ENCODE measurements around the gene DBX1. TPM values are rescaled to one million over a fixed set of nuclear protein-coding genes. Genes with fewer than 3 reads are reported as not detected.
"Not testable (repeated sequence)": the region's sequence is repeated elsewhere in the genome, so short reads cannot be mapped to it uniquely, and the experiment has no call there.

Gene DBX1
- total RNA-seq, 1 donor from 2014 or later: not detected

- H3K4me3 Mint-ChIP-seq (ENCODE audit: unreplicated experiment): peak overlapping the region; percentile 90
- TF ChIP-seq CTCF (IDR thresholded peaks at IDR 0.05; ENCODE audit: unreplicated experiment): peak; percentile 84
- H3K4me1 Mint-ChIP-seq (ENCODE audit: unreplicated experiment): peaks cover 4% of the 10 kb centered on the region
- H3K9me3 Mint-ChIP-seq (ENCODE audit: unreplicated experiment): no peaks in the 10 kb centered on the region
- no peaks in the 10 kb centered on the region for H3K36me3 Mint-ChIP-seq (ENCODE audit: low read depth, unreplicated experiment)
- peak overlapping the region; percentile 27 for H3K27ac Mint-ChIP-seq (ENCODE audit: unreplicated experiment)
- peaks cover 2% of the 10 kb centered on the region for H3K27me3 Mint-ChIP-seq (ENCODE audit: unreplicated experiment)
- DNase-seq (ENCODE audit: low spot score): peak; percentile 67
These were observed 28.2 kb downstream of the DBX1 start for GRCh38 chr11:20131788-20132666.

GRCh38 chr11:20129665-20130064 lies 30.6 kb downstream of the DBX1 start:
- Mint-ChIP-seq H3K4me3 (ENCODE audit: unreplicated experiment) (no peak overlapping the region), H3K9me3 (ENCODE audit: unreplicated experiment) (no peaks in the 10 kb centered on the region)

GRCh38 chr11:20128528-20128825 lies 31.8 kb downstream of the DBX1 start:
- H3K27ac Mint-ChIP-seq (ENCODE audit: unreplicated experiment); DNase-seq (ENCODE audit: low spot score); H3K9me3 Mint-ChIP-seq (ENCODE audit: unreplicated experiment); H3K4me3 Mint-ChIP-seq (ENCODE audit: unreplicated experiment); H3K36me3 Mint-ChIP-seq (ENCODE audit: low read depth, unreplicated experiment); H3K4me1 Mint-ChIP-seq (ENCODE audit: unreplicated experiment); H3K27me3 Mint-ChIP-seq (ENCODE audit: unreplicated experiment): not testable (repeated sequence)

More at GRCh38 chr11:20129665-20130064, 30.6 kb downstream of the DBX1 start:
- TF ChIP-seq CTCF (IDR thresholded peaks at IDR 0.05; ENCODE audit: unreplicated experiment): no peak
- Mint-ChIP-seq H3K4me1 (ENCODE audit: unreplicated experiment) (peaks cover 4% of the 10 kb centered on the region), H3K27ac (ENCODE audit: unreplicated experiment) (no peak overlapping the region), H3K27me3 (ENCODE audit: unreplicated experiment) (peaks cover 6% of the 10 kb centered on the region), H3K36me3 (ENCODE audit: low read depth, unreplicated experiment) (no peaks in the 10 kb centered on the region)
- no peak for DNase-seq (ENCODE audit: low spot score)

- DNase-seq (ENCODE audit: low spot score): peak; percentile 91
- peaks cover 4% of the 10 kb centered on the region for H3K27me3 Mint-ChIP-seq (ENCODE audit: unreplicated experiment)
- TF ChIP-seq CTCF (IDR thresholded peaks at IDR 0.05; ENCODE audit: unreplicated experiment): peak; percentile 81
- H3K4me3 Mint-ChIP-seq (ENCODE audit: unreplicated experiment): no peak overlapping the region
- no peaks in the 10 kb centered on the region for H3K36me3 Mint-ChIP-seq (ENCODE audit: low read depth, unreplicated experiment)
- no peak overlapping the region for H3K27ac Mint-ChIP-seq (ENCODE audit: unreplicated experiment)
- peaks cover 4% of the 10 kb centered on the region for H3K4me1 Mint-ChIP-seq (ENCODE audit: unreplicated experiment)
- no peaks in the 10 kb centered on the region for H3K9me3 Mint-ChIP-seq (ENCODE audit: unreplicated experiment)
These were observed 32.4 kb downstream of the DBX1 start for GRCh38 chr11:20127671-20128527.

- TF ChIP-seq CTCF (IDR thresholded peaks at IDR 0.05; ENCODE audit: unreplicated experiment): no peak
- H3K4me1 Mint-ChIP-seq (ENCODE audit: unreplicated experiment): peaks cover 3% of the 10 kb centered on the region
- no peak overlapping the region for H3K4me3 Mint-ChIP-seq (ENCODE audit: unreplicated experiment)
- H3K27me3 Mint-ChIP-seq (ENCODE audit: unreplicated experiment): peaks cover 8% of the 10 kb centered on the region
- no peaks in the 10 kb centered on the region for H3K9me3 Mint-ChIP-seq (ENCODE audit: unreplicated experiment)
- H3K36me3 Mint-ChIP-seq (ENCODE audit: low read depth, unreplicated experiment): no peaks in the 10 kb centered on the region
- no peak overlapping the region for H3K27ac Mint-ChIP-seq (ENCODE audit: unreplicated experiment)
- no peak for DNase-seq (ENCODE audit: low spot score)
These were observed 33.6 kb downstream of the DBX1 start for GRCh38 chr11:20126724-20127123.
